Testis (tissue), 3 donors: ENCODE measurements around the gene PCID2. TPM values are rescaled to one million over a fixed set of nuclear protein-coding genes. Genes with fewer than 3 reads are reported as not detected.

Experiments used
- DNase-seq: peaks from one replicate; pipeline ENCODE4 v3.0.0-alpha.2; 2019
- H3K27ac ChIP-seq, 2 donors: fragments of 200-600 bp; sonication (generic); one replicate each; pipeline ENCODE4 v1.5.1; 2019
- H3K27me3 ChIP-seq: fragments of 200-600 bp; sonication (generic); one replicate; pipeline ENCODE4 v1.5.1; 2019
- H3K36me3 ChIP-seq: fragments of 200-600 bp; sonication (generic); one replicate; pipeline ENCODE4 v1.5.1; 2017; ENCODE audit warnings: low read depth; ENCODE audit errors: missing control alignments
- H3K4me1 ChIP-seq: fragments of 200-600 bp; sonication (generic); one replicate; pipeline ENCODE4 v1.5.1; 2019
- H3K4me3 ChIP-seq, 2 donors: fragments of 200-600 bp; sonication (generic); one replicate each; pipeline ENCODE4 v1.5.1; 2017 to 2019
- H3K9me3 ChIP-seq: fragments of 200-600 bp; sonication (generic); one replicate; pipeline ENCODE4 v1.5.1; 2017
- POLR2A ChIP-seq: fragments of 450-650 bp; IDR thresholded peaks from one replicate; pipeline ENCODE4 v1.6.1; 2017; ENCODE audit warnings: antibody characterized with exemption, mild to moderate bottlenecking, moderate library complexity
- WGBS, 2 donors: methylation state at CpG; one replicate each; pipeline ENCODE4 v1.1.5; 2018; 5-methylcytosine and 5-hydroxymethylcytosine counted together
- intact Hi-C: fragments of 100-400 bp; cut with DNase I; formaldehyde crosslinking; loops from one replicate; pipeline ENCODE4 v1.15.1; 2023; ENCODE audit warnings: low total_unique reads
- polyA plus RNA-seq: library from polyadenylated mRNA; stranded (reverse); fragments of 350-450 nt; fragmentation: Illumina TruSeq; extraction: RNeasy Lipid Tissue Mini Kit (QIAGEN cat#74804); gene quantifications from one replicate; pipeline ENCODE4 v1.2.3, GENCODE V29; 2014; ENCODE audit warnings: low read depth, low replicate concordance; ENCODE audit not compliant: insufficient read depth
- total RNA-seq, 2 donors: library from RNA; depleted of rRNA; stranded (reverse); fragments of >200 nt; gene quantifications; one replicate each; pipeline ENCODE4 v1.2.3, GENCODE V29; 2016
- TF ChIP-seq, protein P1 (sequence below), 3 experiments: fragments of 450-650 bp in 2 of 3; fragments of 200-600 bp in 1 of 3; sonication (generic) in 1 of 3; IDR thresholded peaks; one replicate each; pipeline ENCODE4 v1.5.1; 2016 to 2019; ENCODE audit warnings: antibody characterized with exemption in 3 of 3, mild to moderate bottlenecking in 2 of 3, moderate library complexity in 1 of 3

Gene PCID2
- total and polyA plus RNA-seq, 3 donors from 2014 or later = 72.2 to 130 (median 73.4) TPM

DNA sequence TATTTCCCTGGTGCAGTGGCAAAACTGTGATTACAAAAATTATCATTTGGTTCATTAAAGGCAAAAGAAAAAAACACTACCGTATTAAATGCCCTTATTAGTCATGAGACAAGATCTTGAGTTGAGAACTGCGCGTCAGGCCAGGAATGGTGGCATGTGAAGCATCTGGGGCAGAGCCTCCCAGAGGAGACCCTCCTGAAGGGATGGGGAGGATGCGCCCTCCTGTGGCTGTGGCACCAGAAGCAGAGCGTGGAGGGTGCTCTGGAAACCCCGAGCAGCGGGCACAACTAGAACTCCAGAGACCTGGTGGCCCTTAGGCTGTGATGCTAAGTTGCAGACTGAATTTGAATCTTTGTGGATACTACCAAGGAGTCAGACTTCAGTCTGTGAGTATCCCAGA lies 12.4 kb upstream of the PCID2 start:
- TF ChIP-seq, protein P1, sequence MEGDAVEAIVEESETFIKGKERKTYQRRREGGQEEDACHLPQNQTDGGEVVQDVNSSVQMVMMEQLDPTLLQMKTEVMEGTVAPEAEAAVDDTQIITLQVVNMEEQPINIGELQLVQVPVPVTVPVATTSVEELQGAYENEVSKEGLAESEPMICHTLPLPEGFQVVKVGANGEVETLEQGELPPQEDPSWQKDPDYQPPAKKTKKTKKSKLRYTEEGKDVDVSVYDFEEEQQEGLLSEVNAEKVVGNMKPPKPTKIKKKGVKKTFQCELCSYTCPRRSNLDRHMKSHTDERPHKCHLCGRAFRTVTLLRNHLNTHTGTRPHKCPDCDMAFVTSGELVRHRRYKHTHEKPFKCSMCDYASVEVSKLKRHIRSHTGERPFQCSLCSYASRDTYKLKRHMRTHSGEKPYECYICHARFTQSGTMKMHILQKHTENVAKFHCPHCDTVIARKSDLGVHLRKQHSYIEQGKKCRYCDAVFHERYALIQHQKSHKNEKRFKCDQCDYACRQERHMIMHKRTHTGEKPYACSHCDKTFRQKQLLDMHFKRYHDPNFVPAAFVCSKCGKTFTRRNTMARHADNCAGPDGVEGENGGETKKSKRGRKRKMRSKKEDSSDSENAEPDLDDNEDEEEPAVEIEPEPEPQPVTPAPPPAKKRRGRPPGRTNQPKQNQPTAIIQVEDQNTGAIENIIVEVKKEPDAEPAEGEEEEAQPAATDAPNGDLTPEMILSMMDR (IDR thresholded peaks at IDR 0.05) = no peak
- no peak for TF ChIP-seq POLR2A
- Histone ChIP-seq H3K9me3 (no peaks in the 10 kb centered on the region), H3K27me3 (no peaks in the 10 kb centered on the region), H3K4me1 (no peaks in the 10 kb centered on the region), H3K36me3 (no peaks in the 10 kb centered on the region), H3K27ac (no peak overlapping the region), H3K4me3 (no peak overlapping the region)
- no peak for DNase-seq
- 88 to 89% methylated on average over 7 of the region's 7 CpGs for WGBS, 2 donors
- intact Hi-C loops = no loop called here

- no peak for TF ChIP-seq POLR2A
- TF ChIP-seq, protein P1 (IDR thresholded peaks at IDR 0.05) = no peak
- no peaks in the 10 kb centered on the region for H3K9me3 ChIP-seq
- DNase-seq = no peak
- no peaks in the 10 kb centered on the region for H3K4me1 ChIP-seq
- 71 to 72% methylated on average over 13 of the region's 13 CpGs for WGBS, 2 donors
- H3K4me3 ChIP-seq = no peak overlapping the region
- H3K36me3 ChIP-seq = no peaks in the 10 kb centered on the region
- no peaks in the 10 kb centered on the region for H3K27me3 ChIP-seq
- H3K27ac ChIP-seq = no peak overlapping the region
- intact Hi-C loops = no loop called here
Observed at GRCh38 chr13:113220141-113220598, 11.7 kb upstream of the PCID2 start.

GRCh38 chr13:113219256-113219940 lies 10.9 kb upstream of the PCID2 start:
- Histone ChIP-seq H3K27ac (no peak overlapping the region), H3K4me1 (no peaks in the 10 kb centered on the region), H3K27me3 (no peaks in the 10 kb centered on the region), H3K36me3 (no peaks in the 10 kb centered on the region), H3K4me3 (no peak overlapping the region), H3K9me3 (no peaks in the 10 kb centered on the region)
- no peak for DNase-seq
- WGBS, 2 donors = 86 to 91% methylated on average over 12 to 14 of the region's 14 CpGs
- intact Hi-C loops = no loop called here
- TF ChIP-seq, protein P1 (IDR thresholded peaks at IDR 0.05) = no peak
- TF ChIP-seq POLR2A = no peak

DNA sequence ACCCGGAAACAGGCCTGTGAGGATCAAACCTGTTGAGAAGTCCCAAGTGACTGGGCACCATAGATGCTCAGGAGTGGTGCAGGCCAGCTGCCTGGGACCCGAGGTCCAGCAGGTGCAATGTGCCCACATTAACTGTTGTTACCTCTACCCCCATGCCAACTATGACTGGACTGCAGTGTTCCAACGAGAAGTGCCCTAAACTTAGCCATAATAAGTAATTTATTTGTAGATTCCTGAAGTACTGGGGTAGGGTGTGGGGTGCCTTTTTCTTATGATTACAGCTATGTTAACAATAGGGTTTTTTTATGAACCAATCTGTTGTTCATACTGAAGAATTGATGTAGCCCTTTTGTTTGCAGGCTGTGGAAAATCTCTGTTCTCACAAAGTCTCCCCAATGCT lies 10.1 kb upstream of the PCID2 start:
- Histone ChIP-seq H3K27ac (no peak overlapping the region), H3K27me3 (no peaks in the 10 kb centered on the region), H3K4me3 (no peak overlapping the region), H3K9me3 (no peaks in the 10 kb centered on the region), H3K4me1 (no peaks in the 10 kb centered on the region), H3K36me3 (no peaks in the 10 kb centered on the region)
- intact Hi-C loops = no loop called here
- TF ChIP-seq POLR2A = no peak
- TF ChIP-seq, protein P1 (IDR thresholded peaks at IDR 0.05) = no peak
- WGBS, 2 donors = 78 to 82% methylated on average over 3 of the region's 3 CpGs
- DNase-seq = no peak
